Measurements from ENCODE around the gene FANCC. TPM values are rescaled to one million over a fixed set of nuclear protein-coding genes. Genes with fewer than 3 reads are reported as not detected.

Gene FANCC
- total RNA-seq, 1 donor from 2014 or later: 26.6 TPM

DNA sequence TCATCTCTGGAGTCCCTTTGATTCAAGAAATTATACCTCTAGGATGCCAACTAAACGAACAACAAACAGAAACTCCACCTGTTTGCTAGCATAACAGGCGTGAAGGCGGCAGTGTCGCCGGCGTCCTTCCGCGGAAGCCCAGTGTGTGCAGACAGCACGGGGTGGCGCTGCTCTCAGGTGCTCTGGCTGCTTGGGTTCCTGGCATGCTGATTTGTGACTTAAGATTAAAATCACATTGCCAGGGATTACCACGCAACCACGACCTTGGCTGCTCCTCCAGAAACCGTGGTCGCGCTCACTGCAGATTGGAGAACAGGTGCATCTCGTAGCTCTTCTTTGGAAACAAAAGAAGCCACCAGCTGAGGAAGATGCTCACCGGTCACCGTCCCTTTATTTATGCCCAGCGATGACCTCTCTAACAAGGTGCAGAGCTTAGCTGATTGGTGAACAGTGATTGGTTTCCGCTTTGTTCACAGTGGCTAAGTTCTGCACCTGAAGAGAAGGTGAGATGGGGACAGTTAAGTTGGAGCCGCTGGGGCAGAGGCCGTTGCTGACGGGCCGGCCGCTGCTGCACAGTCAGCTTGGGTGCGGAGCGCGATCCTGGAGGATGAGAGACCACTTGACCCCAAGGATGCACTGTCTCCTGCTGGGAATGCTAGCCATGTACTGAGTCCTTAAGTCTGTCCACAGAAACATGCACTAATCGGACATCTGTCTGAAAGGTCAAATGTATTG, 232.3 kb downstream of the FANCC start:
- DNase-seq: no peak

DNA sequence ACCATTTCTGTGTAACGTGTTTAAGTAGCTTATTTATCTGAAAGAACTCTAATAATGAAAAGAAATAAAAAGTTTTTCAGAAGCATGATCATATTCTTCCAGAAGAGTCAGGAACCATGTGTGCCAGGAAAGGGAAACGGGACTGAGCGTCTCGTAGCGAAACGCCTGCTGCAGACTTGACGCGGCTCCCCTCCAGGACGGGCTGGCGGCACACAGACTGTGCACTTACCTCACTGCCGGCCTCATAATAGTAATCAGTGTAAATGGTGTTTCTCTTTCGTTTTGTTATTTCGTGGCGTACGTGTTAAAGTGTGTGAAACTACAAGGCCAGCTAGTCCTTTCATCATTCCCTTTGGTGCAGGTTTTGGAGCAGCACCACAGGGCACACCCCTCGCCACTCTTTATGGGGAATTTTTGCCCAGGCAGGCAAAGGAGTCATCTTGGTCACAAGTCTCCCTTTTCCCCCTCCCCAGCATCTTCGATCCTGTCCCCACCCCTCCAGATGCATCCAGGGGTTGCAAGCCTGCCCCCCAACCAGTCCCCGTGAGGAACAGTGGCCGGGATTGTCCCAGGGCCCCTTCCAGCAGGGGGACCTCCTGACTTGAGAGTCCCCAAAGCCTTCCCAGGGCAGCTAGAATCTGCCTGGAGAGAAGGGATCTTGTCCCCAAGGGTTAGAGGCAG, 233.1 kb downstream of the FANCC start:
- no peak for DNase-seq

DNA sequence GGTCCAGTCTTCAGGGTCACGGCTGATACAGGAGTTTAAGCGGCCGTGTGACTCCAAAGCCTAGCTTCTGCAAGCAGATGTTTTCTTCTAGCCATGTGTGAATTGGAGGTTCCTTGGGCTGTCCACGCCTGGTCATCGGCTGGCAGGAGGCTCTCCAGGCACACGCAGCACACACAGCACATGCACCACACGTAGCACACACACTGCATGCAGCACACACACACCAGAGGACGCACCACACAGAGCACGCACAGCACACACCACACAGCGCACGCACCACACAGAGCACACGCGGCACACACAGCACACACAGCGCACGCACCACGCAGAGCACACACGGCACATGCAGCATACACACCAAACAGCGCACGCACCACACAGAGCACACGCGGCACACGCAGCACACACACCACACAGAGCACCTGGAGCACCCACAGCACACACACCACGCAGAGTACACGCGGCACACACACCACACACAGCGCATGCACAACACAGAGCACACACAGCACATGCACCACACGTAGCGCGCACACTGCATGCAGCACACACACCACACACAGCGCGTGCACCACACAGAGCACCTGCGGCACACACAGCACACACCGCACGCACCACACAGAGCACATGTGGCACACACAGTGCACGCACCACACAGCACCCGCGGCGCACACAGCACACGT, 234.3 kb downstream of the FANCC start:
- DNase-seq: no peak

DNA sequence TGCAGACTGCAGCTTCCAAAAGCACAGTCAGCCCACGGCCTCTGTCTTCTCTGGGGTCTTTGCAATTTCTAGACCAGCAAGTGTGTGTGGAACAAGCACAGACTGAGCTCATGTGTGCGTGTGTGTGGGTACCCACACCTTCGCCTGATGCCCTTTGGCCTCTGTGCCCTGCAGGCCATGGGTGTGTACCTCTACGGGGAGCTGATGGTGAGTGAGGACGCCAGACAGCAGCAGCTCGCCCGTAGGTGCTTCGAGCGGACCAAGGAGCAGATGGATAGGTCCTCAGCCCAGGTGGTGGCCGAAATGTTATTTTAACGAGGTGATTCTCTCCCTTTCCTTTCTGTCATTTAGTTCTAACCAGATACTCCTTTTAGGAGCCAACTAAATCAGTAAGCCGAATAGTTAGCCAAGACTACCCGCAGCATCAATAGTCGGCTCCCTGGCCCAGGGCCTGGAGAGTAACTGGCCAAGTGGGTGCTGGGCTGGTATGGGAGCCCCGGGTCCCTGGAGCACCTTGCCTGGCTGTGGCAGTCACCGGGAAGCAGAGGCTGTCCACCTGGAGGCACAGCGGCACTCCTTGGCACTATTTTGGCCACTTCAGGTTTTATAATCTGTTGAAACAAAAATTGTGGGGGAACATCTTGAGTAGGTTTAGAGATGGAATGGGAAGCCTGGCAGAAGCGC, 235.0 kb downstream of the FANCC start:
- DNase-seq: no peak

DNA sequence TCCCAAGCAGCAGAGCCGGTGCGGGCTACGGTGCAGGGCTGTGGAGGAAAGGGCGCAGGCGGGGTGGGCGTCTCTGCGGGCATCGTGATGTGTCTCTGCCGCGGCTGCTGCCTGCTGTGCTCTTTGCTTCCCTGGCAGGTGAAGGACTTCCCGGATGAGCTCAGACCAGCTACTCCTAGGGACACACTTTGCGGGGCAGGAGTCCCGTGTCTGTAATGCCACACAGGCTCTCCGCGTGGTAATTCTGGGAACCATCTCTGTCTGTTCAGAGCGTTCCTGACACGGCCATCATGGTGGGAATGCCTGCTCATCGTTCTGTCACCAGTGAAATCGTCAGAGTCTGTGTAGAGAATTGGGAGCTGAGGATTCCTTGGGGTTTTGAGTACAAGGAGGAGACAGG, 235.5 kb downstream of the FANCC start:
- no peak for DNase-seq

DNA sequence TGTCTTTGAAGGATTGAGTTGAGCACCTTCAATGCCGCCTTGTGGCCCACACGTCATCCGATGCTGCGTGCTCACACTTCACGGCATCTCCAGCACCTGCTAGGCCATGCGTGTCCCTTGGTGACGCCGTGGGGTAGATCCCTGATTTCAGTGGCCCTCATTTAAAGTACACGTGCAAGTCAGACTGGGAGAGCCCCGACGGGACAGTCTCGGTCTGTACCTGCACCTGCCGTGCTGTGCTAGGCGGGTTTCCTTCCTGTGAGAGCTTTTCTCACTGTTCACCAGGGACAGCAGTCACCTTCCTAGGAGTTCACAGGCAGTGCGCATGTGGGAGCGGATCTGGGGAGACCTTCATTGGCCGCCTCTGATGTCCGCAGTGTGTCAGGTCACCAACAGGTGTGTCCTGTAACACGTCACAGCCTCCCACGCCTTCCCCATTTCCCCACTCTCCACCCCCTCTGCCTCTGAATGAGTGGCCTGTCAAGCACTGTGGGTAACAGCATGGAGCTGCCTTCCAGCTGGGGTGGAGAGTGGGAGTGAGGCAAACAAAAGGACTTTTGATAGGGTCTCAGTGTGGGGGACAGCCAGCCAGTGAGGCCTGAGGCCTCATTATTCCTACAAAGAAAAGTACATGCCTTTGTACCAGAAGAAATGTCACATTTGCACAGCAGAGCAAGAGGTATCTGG, 236.4 kb downstream of the FANCC start:
- DNase-seq: no peak

DNA sequence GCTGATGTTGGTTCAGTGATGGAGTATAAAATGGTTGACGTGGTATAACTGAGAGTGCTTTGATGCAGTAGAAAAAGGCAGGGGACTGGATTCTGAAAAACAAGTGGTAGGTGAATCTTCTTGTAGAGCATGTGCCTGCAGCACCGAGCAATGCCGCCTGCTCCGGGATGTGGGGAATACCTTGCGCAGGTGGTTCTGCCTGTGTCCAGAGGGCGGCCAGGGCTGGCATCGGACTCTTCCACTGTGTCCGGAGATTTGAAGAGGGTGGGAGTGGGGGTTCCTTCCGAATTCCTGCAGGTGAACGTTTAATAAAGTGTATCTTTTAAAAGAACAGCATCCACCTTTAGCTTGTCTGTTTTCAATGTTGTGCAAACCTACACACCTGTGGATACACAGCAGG, 238.0 kb downstream of the FANCC start:
- no peak for DNase-seq

DNA sequence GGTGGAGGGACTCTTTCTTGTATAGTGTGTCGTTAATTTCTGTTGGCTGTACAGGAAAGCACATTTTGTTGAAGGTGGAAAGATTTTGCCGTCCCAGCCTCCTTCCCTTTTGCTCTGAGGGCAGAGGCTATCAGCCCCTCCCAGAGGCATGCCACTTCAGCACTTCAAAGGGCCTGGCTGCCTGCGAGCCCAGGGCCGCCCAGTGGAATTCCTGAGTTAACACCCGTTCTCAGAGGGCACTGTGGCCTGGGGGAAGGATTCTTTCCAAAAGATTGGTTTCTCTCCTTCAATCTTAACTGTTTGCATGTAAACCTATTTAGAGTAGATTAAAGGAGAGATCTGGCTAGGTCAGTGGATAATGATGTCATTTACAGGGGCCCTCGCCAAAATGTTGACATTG, 238.6 kb downstream of the FANCC start:
- no peak for DNase-seq

DNA sequence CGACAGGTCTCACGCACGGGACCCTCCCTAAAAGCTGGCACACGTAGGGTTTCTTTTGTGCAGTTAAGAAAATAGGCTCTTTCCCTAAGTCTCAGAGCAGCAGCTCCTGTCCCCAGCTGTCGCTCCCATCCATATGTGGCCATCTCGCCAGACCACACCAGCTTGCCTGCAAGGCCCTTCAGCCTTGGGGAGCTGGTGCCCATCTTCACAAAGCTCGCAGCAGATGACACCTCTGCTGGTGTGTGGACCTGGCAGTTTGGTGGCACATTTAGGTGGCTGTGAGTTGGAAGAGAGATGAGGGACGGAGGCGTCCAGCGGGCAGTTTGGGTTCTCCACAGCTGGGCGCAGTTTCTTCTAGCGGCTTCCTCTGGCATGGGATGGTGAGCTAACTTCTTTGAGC, 239.0 kb downstream of the FANCC start:
- peak; percentile 64 for DNase-seq

DNA sequence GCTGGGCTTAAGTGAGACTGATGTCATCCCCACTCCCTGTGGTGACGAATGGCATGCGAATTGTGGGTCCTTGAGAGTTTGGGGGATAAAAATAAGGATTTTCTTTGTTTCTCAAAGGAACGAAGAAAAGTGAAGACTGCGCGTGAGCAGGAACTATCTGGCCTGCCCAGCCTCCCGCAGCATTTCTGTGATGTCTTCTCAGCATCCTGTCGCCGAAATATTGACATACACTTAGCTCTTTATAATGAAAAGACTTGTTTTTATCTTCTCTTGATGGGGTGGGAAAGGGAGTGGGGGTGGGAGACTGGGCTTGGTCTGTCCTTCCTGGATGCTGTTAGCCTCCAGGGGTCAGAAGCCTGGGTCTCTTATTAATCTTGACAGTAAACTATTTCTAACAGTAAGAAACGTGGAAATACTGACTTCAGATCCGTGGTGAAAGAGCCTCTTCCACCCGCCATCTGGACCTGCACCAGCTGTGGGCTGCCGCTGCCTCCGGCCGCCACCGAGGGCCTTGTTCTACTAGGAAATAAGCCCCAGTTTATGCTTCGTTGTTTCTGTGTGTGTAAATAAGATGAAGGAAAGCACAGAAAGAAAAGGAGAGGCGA, 239.6 kb downstream of the FANCC start:
- peak; percentile 54 for DNase-seq

DNA sequence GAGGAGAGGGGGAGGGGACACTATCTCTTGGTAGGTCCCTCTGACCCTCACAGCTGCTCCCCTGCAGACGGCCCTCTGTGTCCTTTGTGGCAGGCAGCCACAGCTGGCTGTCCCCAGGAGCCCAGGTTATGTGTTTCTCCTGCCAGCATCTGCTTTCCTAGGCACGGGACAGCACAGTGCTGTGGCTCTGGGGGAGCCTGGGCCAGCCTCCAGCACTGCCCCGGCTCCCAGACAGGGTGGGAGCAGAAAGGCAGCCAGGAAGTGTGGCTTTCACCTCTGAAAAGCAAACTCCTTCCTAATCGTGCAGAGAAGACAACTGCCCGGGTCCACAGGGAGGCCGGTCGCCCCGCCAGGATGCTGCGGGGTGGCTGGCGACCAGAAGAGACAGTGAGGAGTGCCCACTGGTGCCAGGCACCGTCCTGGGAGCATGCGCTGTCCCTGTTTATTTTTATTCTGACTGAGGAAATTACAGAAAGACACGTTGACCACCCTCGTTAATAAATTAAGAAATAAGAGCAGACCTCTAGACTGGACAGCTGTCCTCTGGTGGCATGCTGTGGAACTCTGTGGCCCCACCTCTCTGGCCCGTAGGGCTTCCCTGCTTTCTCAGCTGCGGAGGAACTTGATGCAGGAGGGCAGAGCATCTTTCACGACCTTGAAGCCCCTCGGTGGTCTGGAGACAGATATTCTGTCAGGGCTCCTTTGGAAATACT, 240.3 kb downstream of the FANCC start:
- DNase-seq: no peak

DNA sequence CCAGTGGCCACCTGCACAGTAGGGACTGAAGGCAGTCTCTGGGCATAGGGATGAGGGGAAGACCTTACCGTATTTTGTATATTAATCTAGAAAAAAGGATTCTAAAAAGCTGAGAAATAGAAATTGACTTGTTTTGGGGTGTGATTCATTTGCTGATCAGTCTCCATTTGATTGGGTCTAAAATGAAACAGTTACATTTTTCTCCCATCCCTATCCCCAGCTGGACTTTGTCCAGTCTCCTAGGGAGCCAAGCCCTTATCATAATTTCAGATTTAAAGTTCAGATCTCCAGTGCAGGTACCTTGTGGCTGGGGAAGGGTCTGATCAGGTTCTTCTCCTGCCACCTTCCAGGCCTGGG, 240.8 kb downstream of the FANCC start:
- no peak for DNase-seq

DNA sequence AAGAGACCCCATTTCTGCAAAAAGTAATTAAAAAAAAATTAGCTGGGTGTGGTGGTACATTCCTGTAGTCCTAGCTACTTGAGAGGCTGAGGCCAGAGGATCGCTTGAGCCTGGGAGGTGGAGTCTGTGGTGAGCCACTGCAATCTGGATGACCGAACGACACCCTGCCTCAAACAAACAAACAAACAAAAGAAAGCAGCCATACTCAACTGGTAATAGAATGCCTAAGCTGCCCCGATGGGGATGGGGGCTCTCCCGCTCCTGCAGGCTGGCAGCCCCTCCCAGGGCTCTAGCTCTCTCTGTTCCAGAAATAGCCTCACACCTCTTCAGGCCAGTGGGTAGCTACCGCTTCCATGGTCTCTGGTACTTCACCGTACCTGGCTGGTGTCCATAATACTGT, 241.8 kb downstream of the FANCC start:
- no peak for DNase-seq

DNA sequence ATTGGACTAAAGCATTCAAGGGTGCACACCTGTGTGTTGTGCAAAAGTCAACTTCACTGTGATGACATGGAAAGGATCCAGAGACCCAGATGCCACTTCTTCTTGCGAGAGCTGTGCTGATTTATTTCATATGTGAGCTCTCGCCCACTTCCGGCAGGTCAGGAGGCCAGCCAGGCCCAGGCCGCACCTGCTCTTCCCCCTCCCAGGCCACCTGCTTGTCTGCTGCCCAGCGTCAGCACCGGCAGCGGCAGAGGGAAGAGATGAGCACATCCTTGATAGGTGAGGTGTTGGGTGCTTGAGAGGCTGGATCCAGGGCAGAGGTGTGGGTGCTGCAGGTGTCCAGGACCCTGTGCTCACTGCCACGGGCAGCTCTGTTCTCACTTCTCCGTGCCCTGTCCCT, 242.9 kb downstream of the FANCC start:
- no peak for DNase-seq

DNA sequence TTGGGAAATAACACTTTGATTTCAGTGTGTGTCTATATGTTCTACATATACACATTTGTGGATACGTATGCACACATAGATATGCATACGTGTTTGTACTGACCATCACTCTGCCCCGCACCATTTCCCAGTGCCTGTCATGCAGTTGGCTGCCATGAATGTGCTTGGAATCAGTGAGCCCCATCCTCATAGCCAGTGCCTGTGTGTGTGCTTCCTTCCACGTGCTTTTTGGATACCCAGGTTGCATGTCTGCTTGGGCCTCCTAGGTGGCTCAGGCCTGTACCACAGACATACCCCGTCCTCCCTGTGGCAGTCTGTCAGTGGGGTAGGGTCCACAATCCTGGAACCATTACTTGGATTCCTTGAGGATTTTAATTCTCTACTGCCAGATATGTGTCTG, 243.6 kb downstream of the FANCC start:
- no peak for DNase-seq

DNA sequence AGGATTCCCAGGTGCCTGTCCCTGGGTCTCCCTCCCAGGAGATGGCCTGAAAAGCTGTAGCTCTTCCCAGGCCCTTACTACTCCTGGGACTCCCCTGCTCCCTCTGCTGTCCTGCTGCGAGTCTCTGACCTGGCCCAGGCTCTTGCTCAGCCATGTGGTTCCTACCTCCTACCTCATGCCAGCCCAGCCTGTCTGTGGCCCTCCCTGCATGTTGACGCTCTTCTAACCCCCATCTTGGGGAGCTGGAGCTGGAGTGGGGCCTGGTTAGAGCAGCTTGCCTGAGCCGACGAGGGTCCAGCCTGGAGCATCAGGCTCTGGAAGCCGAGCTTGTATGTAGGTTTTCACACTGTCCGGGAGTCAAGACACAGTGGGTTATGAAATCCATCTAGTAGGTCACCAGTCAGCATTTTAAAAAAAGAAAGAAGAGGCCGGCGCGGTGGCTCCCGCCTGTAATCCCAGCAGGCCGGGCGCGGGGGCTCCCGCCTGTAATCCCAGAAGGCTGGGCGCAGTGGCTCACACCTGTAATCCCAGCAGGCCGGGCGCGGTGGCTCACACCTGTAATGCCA, 244.4 kb downstream of the FANCC start:
- no peak for DNase-seq

DNA sequence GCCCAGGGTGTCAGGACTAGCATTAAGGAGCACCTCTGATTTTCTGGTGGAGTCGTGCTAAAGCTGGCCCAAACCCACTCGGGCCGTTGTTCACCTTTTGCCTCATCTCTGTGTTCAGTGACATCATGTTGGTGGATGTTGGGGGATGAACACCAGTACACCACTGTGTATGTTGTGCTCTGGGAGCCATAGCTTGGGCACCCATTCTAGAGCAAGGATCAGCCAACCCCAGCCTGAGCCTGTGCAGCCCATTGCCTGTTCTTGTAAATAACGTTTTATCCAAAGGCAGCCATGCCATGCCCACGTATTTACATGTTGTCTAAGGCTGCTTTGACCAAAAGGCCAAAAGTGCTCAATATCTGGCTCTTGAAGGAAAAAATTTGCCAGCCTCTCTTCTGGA, 245.6 kb downstream of the FANCC start:
- DNase-seq: no peak

DNA sequence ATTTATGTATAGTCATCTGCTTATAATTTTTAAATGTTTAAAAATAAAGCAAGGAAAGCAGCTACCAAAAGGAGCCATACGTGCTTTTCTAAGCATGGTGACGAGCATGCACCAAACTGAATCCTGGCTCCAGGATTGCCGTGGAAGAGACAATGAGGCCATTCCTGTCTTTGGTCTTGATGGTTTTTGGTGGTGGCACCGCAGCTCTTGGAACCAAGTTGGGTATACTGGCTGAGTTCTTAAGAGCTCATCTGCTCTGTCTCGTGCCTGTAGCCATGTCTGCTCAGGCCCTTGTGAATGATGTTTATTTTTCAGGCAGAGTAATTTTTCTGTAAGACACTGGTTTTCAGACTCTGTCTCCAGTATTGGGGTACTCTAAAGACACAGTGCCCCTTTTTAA, 246.1 kb downstream of the FANCC start:
- no peak for DNase-seq

DNA sequence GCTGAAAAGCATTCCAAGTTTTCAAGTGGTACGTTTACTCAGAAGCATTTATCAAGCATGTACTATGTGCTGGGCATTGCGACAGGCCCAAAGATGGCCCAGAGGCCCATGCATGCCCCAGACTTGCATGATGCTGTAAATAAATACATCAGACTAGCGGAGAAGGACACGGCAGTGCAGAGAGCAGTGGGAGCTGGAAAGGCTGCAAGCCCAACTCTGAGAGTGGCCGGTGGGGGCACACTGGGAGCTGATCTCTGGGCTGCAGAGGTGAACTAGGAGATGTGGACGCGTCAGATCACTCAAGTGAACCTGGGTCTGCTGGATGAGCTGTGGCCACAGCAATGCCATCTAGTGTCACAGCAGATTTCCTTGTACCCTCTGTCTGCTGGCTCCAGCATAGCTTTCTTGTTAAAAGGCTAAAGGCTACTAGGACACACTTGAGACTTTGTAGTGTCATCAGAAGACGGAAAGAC, 246.9 kb downstream of the FANCC start:
- DNase-seq: peak; percentile 33

DNA sequence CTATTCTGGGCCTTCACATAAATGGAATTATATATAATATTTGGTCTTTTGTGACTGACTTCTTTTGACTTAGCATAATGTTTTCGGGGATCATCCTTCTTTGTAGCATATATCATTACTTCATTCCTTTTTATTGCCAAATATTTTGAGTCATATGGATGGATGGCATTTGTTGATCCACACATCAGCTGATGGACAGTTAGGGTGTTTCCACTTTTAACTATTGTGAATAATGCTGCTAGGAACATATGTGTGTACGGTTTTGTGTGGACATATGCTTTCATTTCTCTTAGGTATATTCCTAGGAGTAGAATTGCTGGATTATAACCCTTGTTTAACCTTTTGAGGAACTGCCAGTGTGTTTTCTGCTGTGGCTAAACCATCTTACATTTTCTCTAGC, 249.6 kb downstream of the FANCC start:
- DNase-seq: no peak

DNA sequence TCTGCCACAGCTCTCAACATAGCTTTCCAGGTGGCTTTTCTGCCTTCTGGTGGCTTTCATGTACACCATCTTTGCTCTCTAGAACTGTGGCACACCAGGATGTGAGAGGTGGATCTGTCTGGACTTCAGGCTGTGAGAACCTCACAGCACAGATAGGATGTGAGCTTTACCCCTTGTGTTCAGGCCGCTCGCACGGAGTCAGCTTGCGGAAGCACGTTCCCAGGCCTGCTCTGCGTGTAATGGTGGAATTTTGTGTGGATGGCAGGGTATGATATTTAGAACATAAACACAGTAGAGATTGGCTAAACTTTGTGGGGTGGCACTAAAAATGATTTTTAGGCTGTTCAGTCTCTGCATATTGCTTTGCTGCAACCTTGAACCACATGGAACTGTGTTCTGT, 250.5 kb downstream of the FANCC start:
- no peak for DNase-seq

Data from tongue (tissue), 2 donors.